KMS-11 (cell line): Measurements from ENCODE around the gene ACSF3.

Source experiments
- H2AFZ ChIP-seq: fragments of 200-600 bp; sonication (generic); 2 replicates; pipeline ENCODE4 v1.6.1; 2016; ENCODE audit warnings: antibody characterized with exemption, mixed run types, low read depth
- H3K27ac ChIP-seq: fragments of 200-600 bp; sonication (generic); 2 replicates; pipeline ENCODE4 v1.6.1; 2016; ENCODE audit warnings: mild to moderate bottlenecking, mixed run types
- H3K27me3 ChIP-seq: fragments of 200-600 bp; sonication (generic); 2 replicates; pipeline ENCODE4 v1.6.1; 2017; ENCODE audit warnings: mild to moderate bottlenecking, low read depth, mixed run types, moderate library complexity; ENCODE audit not compliant: insufficient read depth
- H3K36me3 ChIP-seq: fragments of 200-600 bp; sonication (generic); 2 replicates; pipeline ENCODE4 v1.6.1; 2017; ENCODE audit warnings: mild to moderate bottlenecking, mixed run types; ENCODE audit not compliant: insufficient read depth
- H3K4me1 ChIP-seq: fragments of 200-600 bp; sonication (generic); 2 replicates; pipeline ENCODE4 v1.6.1; 2016; ENCODE audit warnings: mild to moderate bottlenecking, low read depth, mixed run types; ENCODE audit not compliant: poor library complexity, severe bottlenecking
- H3K4me2 ChIP-seq: fragments of 200-600 bp; sonication (generic); 2 replicates; pipeline ENCODE4 v1.7.0; 2016; ENCODE audit warnings: mild to moderate bottlenecking, mixed run types
- H3K4me3 ChIP-seq: fragments of 200-600 bp; sonication (generic); IDR thresholded peaks from 2 replicates; pipeline ENCODE4 v1.6.1; 2017; ENCODE audit warnings: low read depth, low read length, mixed read lengths; ENCODE audit not compliant: insufficient read depth
- H3K79me2 ChIP-seq: fragments of 200-600 bp; sonication (generic); 2 replicates; pipeline ENCODE4 v1.6.1; 2016; ENCODE audit warnings: low read depth, mixed run types; ENCODE audit not compliant: insufficient read depth
- H3K9ac ChIP-seq: fragments of 200-600 bp; sonication (generic); 2 replicates; pipeline ENCODE4 v1.6.1; 2016; ENCODE audit warnings: mild to moderate bottlenecking, mixed run types
- H4K20me1 ChIP-seq: fragments of 200-600 bp; sonication (generic); 2 replicates; pipeline ENCODE4 v1.6.1; 2016; ENCODE audit warnings: mild to moderate bottlenecking, mixed run types; ENCODE audit not compliant: insufficient read depth
- TF ChIP-seq, protein P1 (sequence below): fragments of 200-600 bp; sonication (generic); conservative IDR thresholded peaks from 2 replicates; pipeline ENCODE4 v1.6.1; 2017; ENCODE audit warnings: low read depth, mild to moderate bottlenecking, antibody characterized with exemption, low read length, moderate library complexity, mixed read lengths

The ACSF3 gene

DNA sequence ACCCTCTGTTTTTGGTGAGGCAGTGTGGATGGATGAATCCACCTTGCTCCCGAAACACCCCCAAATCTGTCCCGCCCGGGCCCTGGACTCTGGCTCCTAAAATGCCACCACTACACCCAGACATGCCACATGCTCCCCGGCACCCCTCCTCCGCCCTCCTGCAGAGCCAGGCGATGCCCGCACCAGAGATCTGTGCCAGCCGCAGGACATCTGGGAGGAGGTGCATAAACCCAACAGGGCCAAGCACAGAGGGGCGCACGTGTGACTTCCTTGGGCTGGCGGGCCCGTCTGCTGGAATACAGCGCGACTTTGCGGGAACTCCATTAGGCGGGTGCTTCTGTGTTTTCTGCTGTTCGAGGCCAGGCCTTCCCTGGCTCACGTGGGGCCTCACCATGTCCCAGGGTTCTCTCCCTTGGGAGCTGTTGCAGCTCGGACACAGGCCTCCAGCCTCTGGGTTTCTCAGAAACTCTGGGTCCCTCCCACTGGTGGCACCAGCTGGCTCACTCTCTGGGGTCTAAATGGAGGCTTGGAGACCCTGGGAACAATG, 14.1 kb upstream of the ACSF3 start:
- Histone ChIP-seq H3K9ac (no peak overlapping the region), H2AFZ (no peak overlapping the region), H3K4me1 (no peaks in the 10 kb centered on the region), H3K4me3 (no peak overlapping the region), H4K20me1 (no peaks in the 10 kb centered on the region), H3K27me3 (peaks cover 51% of the 10 kb centered on the region), H3K4me2 (no peak overlapping the region), H3K27ac (no peak overlapping the region), H3K36me3 (no peaks in the 10 kb centered on the region), H3K79me2 (no peaks in the 10 kb centered on the region)
- TF ChIP-seq, protein P1, sequence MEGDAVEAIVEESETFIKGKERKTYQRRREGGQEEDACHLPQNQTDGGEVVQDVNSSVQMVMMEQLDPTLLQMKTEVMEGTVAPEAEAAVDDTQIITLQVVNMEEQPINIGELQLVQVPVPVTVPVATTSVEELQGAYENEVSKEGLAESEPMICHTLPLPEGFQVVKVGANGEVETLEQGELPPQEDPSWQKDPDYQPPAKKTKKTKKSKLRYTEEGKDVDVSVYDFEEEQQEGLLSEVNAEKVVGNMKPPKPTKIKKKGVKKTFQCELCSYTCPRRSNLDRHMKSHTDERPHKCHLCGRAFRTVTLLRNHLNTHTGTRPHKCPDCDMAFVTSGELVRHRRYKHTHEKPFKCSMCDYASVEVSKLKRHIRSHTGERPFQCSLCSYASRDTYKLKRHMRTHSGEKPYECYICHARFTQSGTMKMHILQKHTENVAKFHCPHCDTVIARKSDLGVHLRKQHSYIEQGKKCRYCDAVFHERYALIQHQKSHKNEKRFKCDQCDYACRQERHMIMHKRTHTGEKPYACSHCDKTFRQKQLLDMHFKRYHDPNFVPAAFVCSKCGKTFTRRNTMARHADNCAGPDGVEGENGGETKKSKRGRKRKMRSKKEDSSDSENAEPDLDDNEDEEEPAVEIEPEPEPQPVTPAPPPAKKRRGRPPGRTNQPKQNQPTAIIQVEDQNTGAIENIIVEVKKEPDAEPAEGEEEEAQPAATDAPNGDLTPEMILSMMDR: no peak

DNA sequence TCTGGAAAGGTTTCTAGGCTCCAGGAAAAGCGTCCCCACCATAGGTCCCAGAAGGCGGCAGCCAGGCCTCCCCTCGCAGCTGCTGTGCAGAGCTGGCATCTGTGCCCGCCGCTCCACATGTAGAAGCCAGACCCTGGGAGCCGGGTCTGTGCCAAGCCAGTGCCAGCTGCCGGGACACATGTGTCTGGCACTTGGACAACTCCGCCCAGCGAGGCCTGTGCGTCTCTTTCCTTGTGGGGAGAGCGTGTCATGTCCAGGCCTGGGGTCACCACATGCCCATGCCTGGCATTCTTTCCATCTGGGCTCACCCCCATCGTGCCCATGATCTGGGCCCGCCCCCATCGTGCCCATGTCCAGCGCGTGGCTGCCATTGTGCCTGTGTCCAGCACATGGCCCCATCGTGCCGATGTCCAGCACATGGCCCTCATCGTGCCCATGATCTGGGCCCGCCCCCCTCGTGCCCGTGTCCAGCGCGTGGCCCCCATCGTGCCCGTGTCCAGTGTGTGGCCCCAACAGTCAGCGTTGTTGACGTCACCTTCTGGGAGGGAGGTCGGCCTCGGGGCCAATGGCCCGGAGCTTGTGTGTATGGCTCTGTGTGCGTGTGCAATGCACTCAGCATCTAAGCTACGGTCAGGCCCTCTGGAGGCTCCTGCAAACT, 13.3 kb upstream of the ACSF3 start:
- Histone ChIP-seq H3K4me2 (no peak overlapping the region), H3K27ac (no peak overlapping the region), H2AFZ (no peak overlapping the region), H4K20me1 (no peaks in the 10 kb centered on the region), H3K4me1 (no peaks in the 10 kb centered on the region), H3K4me3 (no peak overlapping the region), H3K27me3 (peaks cover 59% of the 10 kb centered on the region), H3K79me2 (no peaks in the 10 kb centered on the region), H3K36me3 (no peaks in the 10 kb centered on the region), H3K9ac (no peak overlapping the region)
- TF ChIP-seq, protein P1: no peak

DNA sequence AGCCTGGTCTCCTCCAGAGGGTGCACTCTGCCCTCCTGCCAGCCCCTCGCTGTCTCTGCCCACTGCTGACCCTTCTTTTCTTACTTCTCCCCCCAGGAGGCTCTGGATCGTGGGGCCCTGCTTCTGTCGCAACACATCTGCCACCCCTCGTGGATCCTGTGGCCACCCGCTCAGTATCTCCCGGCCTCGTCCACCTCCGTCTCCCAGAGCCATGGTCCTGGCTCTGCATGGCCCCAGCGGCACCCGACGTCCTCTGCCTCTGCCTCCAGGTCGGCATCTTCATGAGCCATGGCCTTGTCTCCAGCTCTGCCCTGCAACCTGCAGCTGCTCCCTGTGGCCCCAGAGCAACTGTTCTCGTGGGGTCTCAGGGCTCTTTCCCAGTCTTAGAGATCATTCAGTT, 12.1 kb upstream of the ACSF3 start:
- Histone ChIP-seq H3K27ac (no peak overlapping the region), H2AFZ (no peak overlapping the region), H3K4me3 (no peak overlapping the region), H4K20me1 (no peaks in the 10 kb centered on the region), H3K36me3 (no peaks in the 10 kb centered on the region), H3K4me2 (no peak overlapping the region), H3K4me1 (no peaks in the 10 kb centered on the region), H3K27me3 (peaks cover 72% of the 10 kb centered on the region), H3K9ac (no peak overlapping the region), H3K79me2 (no peaks in the 10 kb centered on the region)
- TF ChIP-seq, protein P1: no peak

DNA sequence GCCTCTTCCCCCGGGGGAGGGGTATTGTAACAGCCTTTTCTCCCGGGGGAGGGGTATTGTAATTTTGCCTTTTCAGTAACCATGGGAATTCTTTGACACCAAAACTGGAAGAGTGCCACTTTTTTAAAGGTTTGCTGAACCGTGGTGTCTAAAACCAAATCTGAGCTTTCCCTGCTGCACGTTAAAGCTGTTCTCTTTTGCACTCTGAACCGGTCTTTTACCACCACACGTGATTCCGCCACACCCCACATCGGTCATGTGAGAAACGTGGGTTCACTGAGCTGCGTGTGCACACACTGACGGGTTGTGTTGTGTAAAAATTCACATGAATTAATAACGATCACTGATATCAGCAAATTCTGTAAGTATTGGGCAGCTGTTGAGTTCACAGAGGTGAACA, 9.2 kb upstream of the ACSF3 start:
- no peaks in the 10 kb centered on the region for H3K79me2 ChIP-seq
- TF ChIP-seq, protein P1: no peak
- no peak overlapping the region for H3K4me2 ChIP-seq
- no peaks in the 10 kb centered on the region for H4K20me1 ChIP-seq
- no peak overlapping the region for H3K27ac ChIP-seq
- H3K27me3 ChIP-seq: peaks cover 81% of the 10 kb centered on the region
- no peak overlapping the region for H2AFZ ChIP-seq
- H3K36me3 ChIP-seq: no peaks in the 10 kb centered on the region
- no peak overlapping the region for H3K9ac ChIP-seq
- no peak overlapping the region for H3K4me3 ChIP-seq
- no peaks in the 10 kb centered on the region for H3K4me1 ChIP-seq
